CD4-positive, alpha-beta T cell (primary cell): ENCODE data around the gene ZNF41. TPM values are rescaled to one million over a fixed set of nuclear protein-coding genes. Genes with fewer than 3 reads are reported as not detected.

Experiments
- ATAC-seq: fragments of 200-7000 bp; cut with Tn5 transposase; one replicate; pipeline ENCODE4 v1.10.0; 2022; ENCODE audit warnings: mild to moderate bottlenecking; ENCODE audit not compliant: poor library complexity
- CTCF ChIA-PET: fragments of 350-600 bp; sonication (Branson Sonifier 250); formaldehyde crosslinking; loops from one replicate; lab custom pipeline; 2021; ENCODE audit warnings: antibody characterized with exemption, inconsistent platforms; lab: Charles Lee
- POLR2A ChIA-PET: fragments of 350-600 bp; sonication (Branson Sonifier 250); formaldehyde crosslinking; loops from one replicate; lab custom pipeline; 2021; ENCODE audit warnings: antibody characterized with exemption, inconsistent platforms; lab: Charles Lee
- DNase-seq, 14 experiments: peaks; one replicate each; pipeline ENCODE4 v3.0.0-alpha.2; 2013 to 2020; ENCODE audit warnings: mixed read lengths in 2 of 14
- H3K27ac ChIP-seq, 2 donors: one replicate each; pipeline versions ENCODE4 v1.5.1 to v1.7.0; 2013; ENCODE audit warnings: low read length in 2 of 2, low read depth in 1 of 2, mild to moderate bottlenecking in 1 of 2
- H3K27me3 ChIP-seq, 2 experiments: 1 replicate in 1 of 2; 2 replicates in 1 of 2; pipeline versions ENCODE4 v1.6.1 to v1.7.0; 2013; ENCODE audit warnings: low read length in 2 of 2, control low read depth in 1 of 2, mild to moderate bottlenecking in 1 of 2, moderate library complexity in 1 of 2; ENCODE audit not compliant: insufficient read depth in 2 of 2, control insufficient read depth in 1 of 2
- H3K36me3 ChIP-seq: one replicate; pipeline ENCODE4 v1.6.1; 2013; ENCODE audit warnings: low read length, control low read depth; ENCODE audit not compliant: insufficient read depth
- H3K4me1 ChIP-seq: one replicate; pipeline ENCODE4 v1.6.1; 2013; ENCODE audit warnings: low read length, control low read depth; ENCODE audit not compliant: insufficient read depth
- H3K4me3 ChIP-seq: one replicate; pipeline ENCODE4 v1.5.1; 2013; ENCODE audit warnings: mild to moderate bottlenecking, low read length, moderate library complexity
- H3K9me3 ChIP-seq, 2 experiments: 1 replicate in 1 of 2; 2 replicates in 1 of 2; pipeline versions ENCODE4 v1.6.1 to v1.7.0; 2013; ENCODE audit warnings: low read length in 2 of 2, mild to moderate bottlenecking in 2 of 2, control low read depth in 1 of 2, moderate library complexity in 1 of 2; ENCODE audit not compliant: control insufficient read depth in 1 of 2, insufficient read depth in 1 of 2
- H3K27ac Mint-ChIP-seq: one replicate; pipeline ENCODE4 v1.8.0; 2020; ENCODE audit warnings: mixed read lengths
- H3K27me3 Mint-ChIP-seq: one replicate; pipeline ENCODE4 v1.8.0; 2021; ENCODE audit warnings: mixed read lengths
- H3K36me3 Mint-ChIP-seq: one replicate; pipeline ENCODE4 v1.8.0; 2021; ENCODE audit warnings: low read depth, mixed read lengths
- H3K4me1 Mint-ChIP-seq: one replicate; pipeline ENCODE4 v1.8.0; 2021; ENCODE audit warnings: low read depth, mixed read lengths
- H3K4me3 Mint-ChIP-seq: one replicate; pipeline ENCODE4 v1.8.0; 2020; ENCODE audit warnings: mild to moderate bottlenecking, mixed read lengths
- H3K9me3 Mint-ChIP-seq: one replicate; pipeline ENCODE4 v1.8.0; 2020; ENCODE audit warnings: mixed read lengths
- CTCF ChIP-seq: fragments of 200-600 bp; IDR thresholded peaks from one replicate; pipeline ENCODE4 v1.8.0; 2022; ENCODE audit warnings: antibody characterized with exemption, mild to moderate bottlenecking
- intact Hi-C, 2 experiments: fragments of 100-400 bp; cut with DNase I in 1 of 2; cut with micrococcal nuclease in 1 of 2; formaldehyde crosslinking; loops; one replicate each; pipeline versions ENCODE4 v1.15.1 to v1.9.0; 2023 to 2025; cut with DNase I, micrococcal nuclease
- polyA plus RNA-seq, 2 donors: library from polyadenylated mRNA; unstranded; fragments of 120-200 nt; gene quantifications; one replicate each; pipeline ENCODE4 v1.2.1, GENCODE V29; 2013
- total RNA-seq, 174 experiments: library from RNA in 2 of 174; stranded (reverse) in 2 of 174; gene quantifications; one replicate each; pipeline ENCODE4 v1.2.3 and lab custom pipeline; 2021 to 2026

The ZNF41 gene
- total RNA-seq (1 to 10 TPM; 3.1 to 3.9 TPM), total RNA-seq (lab: John Stamatoyannopoulos, UW) (12.0 to 49.5 (median 31.5) reads per million in 172 experiments)
- polyA plus RNA-seq (2013, experiment 1 of 2): 10.6 TPM
- 11.6 TPM for polyA plus RNA-seq (2013, experiment 2 of 2)

- H3K4me1 Mint-ChIP-seq: peaks cover 45% of the 10 kb centered on the region
- H3K4me3 ChIP-seq: peak within 1 kb of the TSS; percentile 88
- peak within 1 kb of the TSS; percentile 94 for H3K27ac Mint-ChIP-seq
- H3K27me3 Mint-ChIP-seq: no peaks in the 10 kb centered on the region
- H3K9me3 Mint-ChIP-seq: no peaks in the 10 kb centered on the region
- no peaks in the 10 kb centered on the region for H3K9me3 ChIP-seq
- intact Hi-C loops: loop anchor here (5.0 to 10.0 kb wide), 5 partner anchors 75 to 338 kb away; partner anchors contain the start of genes ARAF (in 1 of the 2), ELK1 (in 1 of the 2), NDUFB11 (in 1 of the 2) and RBM10 (in 1 of the 2)
- no peak for TF ChIP-seq CTCF
- DNase-seq (peak; percentile 52 to 93 (median 74)), ATAC-seq (peak; percentile 81)
- peaks cover 2% of the 10 kb centered on the region for H3K36me3 ChIP-seq
- CTCF ChIA-PET: interaction anchor here (0.8 kb wide), 1 partner anchor 41 kb away, joined by 3 read pairs; no protein-coding TSS in a partner anchor
- H3K4me3 Mint-ChIP-seq: peak within 1 kb of the TSS; percentile 96
- H3K36me3 Mint-ChIP-seq: peaks cover 20% of the 10 kb centered on the region
- peaks cover 21% of the 10 kb centered on the region for H3K4me1 ChIP-seq
- H3K27ac ChIP-seq: peak within 1 kb of the TSS; percentile 84
- POLR2A ChIA-PET: interaction anchor here (0.7 to 1.5 kb wide), 7 partner anchors 41 to 338 kb away, joined by 3 to 8 read pairs (median 5); partner anchors contain the start of genes NDUFB11 and RBM10
- no peaks in the 10 kb centered on the region for H3K27me3 ChIP-seq
These were observed at the start of gene ZNF41 for GRCh38 chrX:47482512-47483305. TSS of gene ZNF41 (minus strand) at chrX:47483222. CDS start at chrX:47467481, 15,741 bp downstream.

GRCh38 chrX:47530049-47530448 lies 47.0 kb upstream of the ZNF41 start:
- ChIA-PET CTCF (no interaction called here), POLR2A (no interaction called here)
- H3K36me3 ChIP-seq: no peaks in the 10 kb centered on the region
- no peaks in the 10 kb centered on the region for H3K4me1 ChIP-seq
- no peak overlapping the region for H3K4me3 ChIP-seq
- H3K27me3 Mint-ChIP-seq: no peaks in the 10 kb centered on the region
- ATAC-seq (no peak), DNase-seq (no peak)
- no peaks in the 10 kb centered on the region for H3K27me3 ChIP-seq
- intact Hi-C loops: no loop called here
- no peak for TF ChIP-seq CTCF
- H3K9me3 ChIP-seq: no peaks in the 10 kb centered on the region
- no peak overlapping the region for H3K27ac Mint-ChIP-seq
- H3K4me3 Mint-ChIP-seq: no peak overlapping the region
- no peak overlapping the region for H3K27ac ChIP-seq
- H3K4me1 Mint-ChIP-seq: no peaks in the 10 kb centered on the region
- H3K9me3 Mint-ChIP-seq: no peaks in the 10 kb centered on the region
- H3K36me3 Mint-ChIP-seq: no peaks in the 10 kb centered on the region

- Histone ChIP-seq H3K4me3 (no peak overlapping the region), H3K4me1 (no peaks in the 10 kb centered on the region), H3K27me3 (no peaks in the 10 kb centered on the region), H3K9me3 (no peaks in the 10 kb centered on the region), H3K36me3 (no peaks in the 10 kb centered on the region), H3K27ac (no peak overlapping the region)
- ChIA-PET CTCF (no interaction called here), POLR2A (no interaction called here)
- no peaks in the 10 kb centered on the region for H3K4me1 Mint-ChIP-seq
- TF ChIP-seq CTCF: no peak
- no peak overlapping the region for H3K27ac Mint-ChIP-seq
- no peak for DNase-seq
- no peaks in the 10 kb centered on the region for H3K36me3 Mint-ChIP-seq
- H3K4me3 Mint-ChIP-seq: no peak overlapping the region
- H3K9me3 Mint-ChIP-seq: no peaks in the 10 kb centered on the region
- intact Hi-C loops: loop anchor here in 1 of 2 experiments (10.0 kb wide), 3 partner anchors 225 to 765 kb away; partner anchors contain the start of gene JADE3
- no peak for ATAC-seq
- H3K27me3 Mint-ChIP-seq: no peaks in the 10 kb centered on the region
These were observed 46.5 kb upstream of the ZNF41 start for GRCh38 chrX:47529548-47529947.
